Neuronal stem cell (in vitro differentiated cells): ENCODE data around the gene KSR2.

Source experiments
- DNase-seq: peaks from one replicate; pipeline ENCODE4 v3.0.0-alpha.2; 2013; ENCODE audit warnings: low spot score
- H2AFZ ChIP-seq: one replicate; pipeline ENCODE4 v1.6.1; 2013; ENCODE audit warnings: mild to moderate bottlenecking, low read length, inconsistent platforms
- H2AK5ac ChIP-seq: 2 replicates; pipeline ENCODE4 v1.6.1; 2013; ENCODE audit warnings: low read depth, mild to moderate bottlenecking, inconsistent platforms, low read length, moderate library complexity, mixed read lengths
- H2BK120ac ChIP-seq: 2 replicates; pipeline ENCODE4 v1.6.1; 2013; ENCODE audit warnings: low read depth, mild to moderate bottlenecking, inconsistent platforms, low read length, moderate library complexity, mixed read lengths
- H2BK12ac ChIP-seq: one replicate; pipeline ENCODE4 v1.6.1; 2013; ENCODE audit warnings: low read length, inconsistent platforms
- H2BK15ac ChIP-seq: 2 replicates; pipeline ENCODE4 v1.6.1; 2013; ENCODE audit warnings: mild to moderate bottlenecking, low read length, inconsistent platforms, mixed read lengths
- H2BK5ac ChIP-seq: one replicate; pipeline ENCODE4 v1.6.1; 2013; ENCODE audit warnings: inconsistent platforms, mild to moderate bottlenecking, low read length, moderate library complexity
- H3K14ac ChIP-seq: one replicate; pipeline ENCODE4 v1.6.1; 2013; ENCODE audit warnings: low read length, inconsistent platforms
- H3K18ac ChIP-seq: 2 replicates; pipeline ENCODE4 v1.6.1; 2013; ENCODE audit warnings: low read length, inconsistent platforms
- H3K23ac ChIP-seq: 2 replicates; pipeline ENCODE4 v1.6.1; 2013; ENCODE audit warnings: low read depth, mild to moderate bottlenecking, mixed read lengths, low read length, inconsistent platforms; ENCODE audit not compliant: poor library complexity
- H3K27ac ChIP-seq: replicated peaks from 3 replicates; pipeline ENCODE4 v1.5.1; 2013; ENCODE audit warnings: low read length, inconsistent platforms
- H3K27me3 ChIP-seq, 3 experiments: 2 replicates each; pipeline ENCODE4 v1.6.1; 2013; ENCODE audit warnings: low read length in 3 of 3, mild to moderate bottlenecking in 2 of 3, inconsistent platforms in 1 of 3, low read depth in 1 of 3, mixed read lengths in 1 of 3, moderate library complexity in 1 of 3; ENCODE audit not compliant: control insufficient read depth in 3 of 3, insufficient read depth in 3 of 3
- H3K36me3 ChIP-seq, 2 donors: replicated peaks in 1 of 2; 2 replicates each; pipeline ENCODE4 v1.6.1; 2013; ENCODE audit warnings: low read length in 2 of 2; ENCODE audit not compliant: control insufficient read depth in 2 of 2, insufficient read depth in 2 of 2
- H3K4ac ChIP-seq: 2 replicates; pipeline ENCODE4 v1.6.1; 2013; ENCODE audit warnings: inconsistent platforms, mild to moderate bottlenecking, low read length, moderate library complexity
- H3K4me1 ChIP-seq, 2 donors: 1 replicate in 1 of 2; 2 replicates in 1 of 2; pipeline ENCODE4 v1.6.1; 2013; ENCODE audit warnings: low read length in 2 of 2, low read depth in 1 of 2; ENCODE audit not compliant: control insufficient read depth in 2 of 2, insufficient read depth in 1 of 2
- H3K4me2 ChIP-seq: one replicate; pipeline ENCODE4 v1.6.1; 2013; ENCODE audit warnings: mild to moderate bottlenecking, low read length, inconsistent platforms; ENCODE audit not compliant: insufficient read depth, poor library complexity, severe bottlenecking
- H3K4me3 ChIP-seq, 2 donors: 2 replicates each; pipeline ENCODE4 v1.5.1; 2013; ENCODE audit warnings: low read length in 2 of 2, mild to moderate bottlenecking in 2 of 2, inconsistent platforms in 1 of 2, moderate library complexity in 1 of 2
- H3K79me1 ChIP-seq: one replicate; pipeline ENCODE4 v1.6.1; 2013; ENCODE audit warnings: low read depth, mild to moderate bottlenecking, inconsistent platforms, low read length, moderate library complexity
- H3K9ac ChIP-seq: one replicate; pipeline ENCODE4 v1.6.1; 2013; ENCODE audit warnings: mild to moderate bottlenecking, low read depth, low read length, inconsistent platforms; ENCODE audit not compliant: poor library complexity
- H3K9me3 ChIP-seq, 2 donors: replicated peaks in 1 of 2; 2 replicates each; pipeline versions ENCODE3 to v1.6.1; 2013; ENCODE audit warnings: low read length in 2 of 2, mild to moderate bottlenecking in 2 of 2, inconsistent platforms in 1 of 2, low read depth in 1 of 2, mixed read lengths in 1 of 2, moderate library complexity in 1 of 2; ENCODE audit not compliant: control insufficient read depth in 2 of 2, insufficient read depth in 1 of 2
- H4K8ac ChIP-seq: one replicate; pipeline ENCODE4 v1.6.1; 2013; ENCODE audit warnings: low read depth, mild to moderate bottlenecking, inconsistent platforms, low read length, moderate library complexity
- H4K91ac ChIP-seq: one replicate; pipeline ENCODE4 v1.6.1; 2013; ENCODE audit warnings: low read length, low read depth, mild to moderate bottlenecking, inconsistent platforms; ENCODE audit not compliant: poor library complexity
- whole genome bisulfite sequencing, 2 donors: extraction: QIAGEN DNeasy Blood & Tissue Kit; methylation state at CpG; one replicate each; pipeline ENCODE4 v1.1.7; 2013; ENCODE audit warnings: missing lambda C conversion rate in 2 of 2, mixed read lengths in 1 of 2; ENCODE audit not compliant: insufficient read length in 2 of 2, insufficient replicate concordance in 1 of 2; ENCODE audit errors: extremely low coverage in 2 of 2; 5-methylcytosine and 5-hydroxymethylcytosine counted together

KSR2 gene

DNA sequence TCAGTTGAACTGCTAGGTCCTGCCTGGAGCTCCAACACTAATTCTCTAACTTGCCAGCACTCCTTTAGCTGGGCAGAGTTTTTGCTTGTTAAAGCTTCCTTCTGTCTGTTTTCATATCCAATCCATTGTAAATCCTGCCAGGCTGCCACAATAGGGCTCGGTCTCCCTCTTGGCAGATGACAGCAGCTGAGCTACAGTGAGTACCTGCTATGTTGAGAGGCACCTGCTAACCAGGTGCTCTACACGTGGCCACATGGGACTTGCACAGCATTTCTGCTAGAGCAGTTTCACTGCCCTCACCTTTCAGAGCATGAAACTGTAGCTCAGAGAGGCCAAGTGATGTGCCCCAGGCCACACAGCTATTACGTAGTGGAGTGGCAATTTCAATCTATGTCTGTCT, 500.8 kb downstream of the KSR2 start:
- Histone ChIP-seq H3K4me1 (peaks cover 0 to 9% of the 10 kb centered on the region in 2 donors), H3K36me3 (no peaks in the 10 kb centered on the region), H3K27me3 (no peaks in the 10 kb centered on the region), H3K23ac (no peak overlapping the region), H3K9me3 (peaks cover 2 to 4% of the 10 kb centered on the region in 2 donors), H2BK15ac (no peak overlapping the region), H3K14ac (no peak overlapping the region), H4K8ac (no peak overlapping the region), H3K18ac (no peak overlapping the region), H3K9ac (no peak overlapping the region), H2BK5ac (no peak overlapping the region), H4K91ac (no peak overlapping the region), H2BK12ac (no peak overlapping the region), H3K4ac (no peak overlapping the region), H3K27ac (no peak overlapping the region), H2BK120ac (no peak overlapping the region), H2AK5ac (no peak overlapping the region), H2AFZ (no peak overlapping the region), H3K79me1 (no peaks in the 10 kb centered on the region), H3K4me2 (no peak overlapping the region), H3K4me3 (no peak overlapping the region)
- DNase-seq = no peak
- no CpG with 5 or more reads among the region's 3 CpGs for WGBS, 2 donors

DNA sequence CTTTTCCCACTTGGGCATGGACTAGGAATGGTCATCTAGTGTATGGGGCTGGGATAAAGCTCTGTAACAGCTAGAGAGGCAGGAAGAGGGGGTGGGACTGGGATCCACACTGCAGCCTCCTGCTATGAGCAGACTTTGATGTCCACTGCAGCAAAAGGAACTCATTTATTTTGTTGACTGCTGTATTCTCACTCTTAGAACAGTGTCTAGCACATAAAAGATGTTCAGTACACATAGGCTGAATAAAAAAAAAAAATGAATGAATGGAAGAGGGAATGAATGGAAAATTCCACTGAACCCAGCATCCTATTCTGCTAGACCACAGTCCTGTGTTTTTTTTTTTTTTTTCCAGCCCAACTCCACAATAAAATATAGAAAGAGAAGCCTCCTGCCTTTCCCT, 501.2 kb downstream of the KSR2 start:
- Histone ChIP-seq H3K27ac (no peak overlapping the region), H3K36me3 (no peaks in the 10 kb centered on the region), H4K91ac (no peak overlapping the region), H3K9ac (no peak overlapping the region), H3K4me3 (no peak overlapping the region), H2AK5ac (no peak overlapping the region), H3K4me1 (peaks cover 0 to 7% of the 10 kb centered on the region in 2 donors), H3K14ac (no peak overlapping the region), H2BK12ac (no peak overlapping the region), H3K23ac (no peak overlapping the region), H3K79me1 (no peaks in the 10 kb centered on the region), H2BK120ac (no peak overlapping the region), H2BK5ac (no peak overlapping the region), H3K27me3 (no peaks in the 10 kb centered on the region), H2AFZ (no peak overlapping the region), H3K18ac (no peak overlapping the region), H2BK15ac (no peak overlapping the region), H3K9me3 (peaks cover 2 to 4% of the 10 kb centered on the region in 2 donors), H3K4me2 (no peak overlapping the region), H3K4ac (no peak overlapping the region), H4K8ac (no peak overlapping the region)
- DNase-seq = no peak

DNA sequence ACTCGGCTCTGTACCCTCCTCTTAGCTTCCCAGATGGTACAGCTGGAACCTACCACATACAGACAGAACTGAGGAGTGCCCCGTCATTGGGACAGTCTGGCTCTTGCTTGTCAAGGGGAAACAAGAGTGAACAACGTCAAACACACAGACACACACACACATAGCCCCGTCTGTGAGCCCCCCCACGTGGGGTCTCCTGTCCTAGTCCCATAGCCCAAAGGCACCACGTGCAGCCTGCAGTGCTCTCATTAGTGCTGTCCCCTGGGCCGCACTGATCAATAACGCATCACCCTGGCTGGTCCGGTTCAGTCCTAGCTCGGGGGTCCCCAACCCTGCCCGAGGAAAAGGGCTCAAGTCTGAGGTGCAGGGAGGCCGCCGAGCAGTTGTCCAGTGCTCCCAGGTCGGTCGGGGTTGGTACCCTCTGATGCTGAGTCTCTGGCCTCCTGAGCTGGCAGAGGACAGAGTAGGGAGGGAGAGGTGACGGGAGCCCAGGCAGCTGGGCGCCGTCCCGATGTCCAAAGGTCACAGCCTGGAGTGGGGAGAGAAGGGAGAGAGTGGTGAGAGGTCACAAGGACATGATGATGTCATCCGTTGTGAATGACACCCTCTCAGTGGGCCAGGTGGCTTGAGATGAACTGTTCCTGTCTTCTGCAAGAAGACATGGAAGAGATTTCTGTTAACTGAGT, 502.0 kb downstream of the KSR2 start:
- peaks cover 0 to 7% of the 10 kb centered on the region in 2 donors for H3K4me1 ChIP-seq
- H2BK12ac ChIP-seq = no peak overlapping the region
- H2AFZ ChIP-seq = no peak overlapping the region
- H2AK5ac ChIP-seq = peak overlapping the region; percentile 16
- WGBS, 2 donors = no CpG with 5 or more reads among the region's 20 CpGs
- H3K27me3 ChIP-seq = no peaks in the 10 kb centered on the region
- H3K4me3 ChIP-seq = no peak overlapping the region
- H3K4ac ChIP-seq = no peak overlapping the region
- H2BK120ac ChIP-seq = no peak overlapping the region
- peak overlapping the region; percentile 32 for H3K18ac ChIP-seq
- H3K27ac ChIP-seq = no peak overlapping the region
- H3K14ac ChIP-seq = peak overlapping the region; percentile 85
- H3K9ac ChIP-seq = no peak overlapping the region
- no peaks in the 10 kb centered on the region for H3K36me3 ChIP-seq
- no peak overlapping the region for H2BK15ac ChIP-seq
- no peak overlapping the region for H3K4me2 ChIP-seq
- no peak overlapping the region for H3K23ac ChIP-seq
- H3K79me1 ChIP-seq = no peaks in the 10 kb centered on the region
- H2BK5ac ChIP-seq = no peak overlapping the region
- H4K8ac ChIP-seq = peak overlapping the region; percentile 84
- peaks cover 2 to 4% of the 10 kb centered on the region in 2 donors for H3K9me3 ChIP-seq
- H4K91ac ChIP-seq = no peak overlapping the region
- DNase-seq = no peak

DNA sequence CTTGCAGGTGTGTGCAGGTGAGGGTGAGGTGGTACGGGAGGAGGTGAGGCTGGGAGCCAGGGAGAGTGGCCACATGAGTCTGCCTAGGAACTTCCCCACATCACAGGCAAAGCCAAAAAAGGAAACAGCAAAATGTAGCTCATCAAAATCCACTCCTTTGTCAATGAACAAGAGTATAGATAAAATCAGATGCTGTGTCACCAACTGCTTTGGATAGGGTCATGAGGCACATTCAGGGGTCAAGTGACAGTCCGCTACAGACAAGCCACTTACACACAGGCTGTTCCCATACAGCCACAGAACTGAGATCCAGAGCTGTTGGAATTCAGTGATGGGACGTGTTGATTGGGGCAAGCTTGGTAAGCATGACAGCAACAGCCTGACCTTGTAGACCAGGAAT, 507.1 kb downstream of the KSR2 start:
- no peak overlapping the region for H4K91ac ChIP-seq
- H3K79me1 ChIP-seq = no peaks in the 10 kb centered on the region
- no peak overlapping the region for H4K8ac ChIP-seq
- H3K27ac ChIP-seq = no peak overlapping the region
- H3K4me2 ChIP-seq = no peak overlapping the region
- H2AFZ ChIP-seq = no peak overlapping the region
- no peak overlapping the region for H3K4me3 ChIP-seq
- no peak for DNase-seq
- no peak overlapping the region for H3K23ac ChIP-seq
- H2AK5ac ChIP-seq = no peak overlapping the region
- H3K9me3 ChIP-seq = no peaks in the 10 kb centered on the region
- H2BK120ac ChIP-seq = no peak overlapping the region
- H3K4ac ChIP-seq = no peak overlapping the region
- no peak overlapping the region for H3K18ac ChIP-seq
- H3K14ac ChIP-seq = no peak overlapping the region
- H2BK15ac ChIP-seq = no peak overlapping the region
- no peak overlapping the region for H2BK5ac ChIP-seq
- no peak overlapping the region for H3K9ac ChIP-seq
- H3K36me3 ChIP-seq = no peaks in the 10 kb centered on the region
- H2BK12ac ChIP-seq = no peak overlapping the region
- no peaks in the 10 kb centered on the region for H3K4me1 ChIP-seq
- H3K27me3 ChIP-seq = no peaks in the 10 kb centered on the region
- WGBS, 2 donors = no CpG with 5 or more reads among the region's 3 CpGs
